Measurements from ENCODE around the gene ATP5MG.
"Not testable (repeated sequence)": the region's sequence is repeated elsewhere in the genome, so short reads cannot be mapped to it uniquely, and the experiment has no call there.

Gene ATP5MG

DNA sequence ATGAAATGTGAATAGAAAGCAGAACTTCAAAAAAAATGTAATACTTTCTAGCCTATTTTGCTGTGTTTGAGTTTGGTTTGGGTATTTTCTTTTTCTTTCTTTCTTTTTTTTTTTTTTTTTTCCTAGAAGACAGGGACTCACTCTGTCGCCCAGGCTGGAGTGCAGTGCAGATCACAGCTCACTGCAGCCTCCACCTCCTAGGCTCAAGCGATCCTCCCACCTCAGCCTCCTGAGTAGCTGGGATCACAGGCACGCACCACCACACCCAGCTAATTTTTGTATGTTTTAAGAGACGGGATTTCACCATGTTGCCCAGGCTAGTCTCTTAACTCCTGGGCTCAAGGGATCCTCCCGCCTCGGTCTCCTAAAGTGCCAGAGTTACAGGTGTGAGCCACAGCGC, 1.2 kb downstream of the ATP5MG start:
- not testable (repeated sequence) for H3K27me3 ChIP-seq (ENCODE audit: control insufficient read depth in 1 of 2, insufficient read depth in 2 of 2, low read length in 2 of 2); H3K9me3 ChIP-seq (ENCODE audit: control insufficient read depth in 1 of 2, low read length in 2 of 2); H3K27ac ChIP-seq (ENCODE audit: low read depth, low read length)
- peaks cover 15 to 30% of the 10 kb centered on the region in 2 donors for H3K36me3 ChIP-seq (ENCODE audit: control insufficient read depth in 1 of 2, insufficient read depth in 2 of 2, low read length in 2 of 2)
- peaks cover 21 to 38% of the 10 kb centered on the region in 2 donors for H3K4me1 ChIP-seq (ENCODE audit: control insufficient read depth in 1 of 2, insufficient read depth in 2 of 2, low read length in 2 of 2)
- H3K4me3 ChIP-seq (ENCODE audit: low read depth in 1 of 2, low read length in 2 of 2): peak overlapping the region; percentile 99
- H3K9ac ChIP-seq (ENCODE audit: low read depth in 1 of 2, low read length in 2 of 2): peak overlapping the region in 1 of 2 donors; percentile 12

DNA sequence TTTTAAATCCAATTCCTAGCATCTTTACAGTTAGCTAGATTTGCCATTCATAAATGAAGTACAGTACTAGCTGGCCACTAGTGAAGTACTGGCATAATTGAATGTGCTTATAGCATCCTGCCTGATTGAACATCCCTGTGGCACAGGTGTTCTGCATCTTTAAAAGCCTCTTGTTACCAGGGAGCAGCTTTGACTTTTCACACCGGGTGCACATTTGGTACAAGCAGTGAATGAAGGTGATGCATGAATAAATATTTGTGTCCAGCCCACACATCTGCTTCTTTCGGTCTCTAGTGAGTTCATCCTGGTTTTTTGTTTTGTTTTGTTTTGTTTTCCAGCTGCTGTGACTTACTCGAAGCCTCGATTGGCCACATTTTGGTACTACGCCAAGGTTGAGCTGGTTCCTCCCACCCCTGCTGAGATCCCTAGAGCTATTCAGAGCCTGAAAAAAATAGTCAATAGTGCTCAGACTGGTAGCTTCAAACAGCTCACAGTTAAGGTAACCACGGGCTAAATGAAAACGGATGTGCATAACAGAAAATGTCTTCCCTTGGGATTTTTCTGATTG, 5.3 kb downstream of the ATP5MG start:
- Histone ChIP-seq H3K36me3 (ENCODE audit: control insufficient read depth in 1 of 2, insufficient read depth in 2 of 2, low read length in 2 of 2) (peaks cover 20 to 48% of the 10 kb centered on the region in 2 donors), H3K4me1 (ENCODE audit: control insufficient read depth in 1 of 2, insufficient read depth in 2 of 2, low read length in 2 of 2) (peaks cover 19 to 30% of the 10 kb centered on the region in 2 donors), H3K9me3 (ENCODE audit: control insufficient read depth in 1 of 2, low read length in 2 of 2) (no peaks in the 10 kb centered on the region), H3K27ac (ENCODE audit: low read depth, low read length) (no peak overlapping the region), H3K4me3 (ENCODE audit: low read depth in 1 of 2, low read length in 2 of 2) (no peak overlapping the region), H3K27me3 (ENCODE audit: control insufficient read depth in 1 of 2, insufficient read depth in 2 of 2, low read length in 2 of 2) (no peaks in the 10 kb centered on the region), H3K9ac (ENCODE audit: low read depth in 1 of 2, low read length in 2 of 2) (no peak overlapping the region)

DNA sequence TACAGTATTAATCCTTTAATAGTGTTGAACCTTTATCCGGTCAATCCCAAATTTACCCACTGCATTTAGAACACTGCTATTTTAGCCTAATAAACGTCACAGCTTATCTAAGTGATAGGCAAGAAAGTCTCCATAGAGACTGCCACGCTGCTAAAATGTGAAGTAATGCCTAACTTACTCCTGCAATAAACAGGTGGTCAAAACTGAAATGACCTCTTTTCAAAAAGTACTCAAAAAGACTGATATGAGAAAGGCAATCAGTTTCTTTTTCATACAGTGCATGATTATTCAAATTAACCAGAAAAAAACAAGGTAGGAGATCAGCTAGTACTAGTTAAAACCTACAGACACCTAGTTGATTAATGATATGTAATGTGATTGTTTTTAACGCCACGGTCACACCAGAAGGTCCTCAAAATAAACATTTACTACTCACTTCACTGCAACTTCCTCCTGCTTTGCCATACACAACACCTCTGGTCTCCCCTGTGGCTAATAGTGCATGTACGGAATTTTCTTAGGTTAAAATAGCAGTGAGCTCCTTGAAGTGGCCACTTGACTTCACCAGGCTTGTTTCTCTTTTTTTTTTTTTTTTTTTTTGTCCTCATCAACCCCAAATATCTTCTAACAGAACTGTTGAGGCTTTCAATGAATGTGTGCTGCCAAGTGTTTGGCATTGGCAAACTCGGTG, 8.8 kb downstream of the ATP5MG start:
- no peak overlapping the region for H3K4me3 ChIP-seq (ENCODE audit: low read depth in 1 of 2, low read length in 2 of 2)
- H3K9me3 ChIP-seq (ENCODE audit: control insufficient read depth in 1 of 2, low read length in 2 of 2): no peaks in the 10 kb centered on the region
- no peak overlapping the region for H3K27ac ChIP-seq (ENCODE audit: low read depth, low read length)
- H3K4me1 ChIP-seq (ENCODE audit: control insufficient read depth in 1 of 2, insufficient read depth in 2 of 2, low read length in 2 of 2): peaks cover 2 to 9% of the 10 kb centered on the region in 2 donors
- peaks cover 14 to 49% of the 10 kb centered on the region in 2 donors for H3K36me3 ChIP-seq (ENCODE audit: control insufficient read depth in 1 of 2, insufficient read depth in 2 of 2, low read length in 2 of 2)
- H3K27me3 ChIP-seq (ENCODE audit: control insufficient read depth in 1 of 2, insufficient read depth in 2 of 2, low read length in 2 of 2): no peaks in the 10 kb centered on the region
- no peak overlapping the region for H3K9ac ChIP-seq (ENCODE audit: low read depth in 1 of 2, low read length in 2 of 2)

DNA sequence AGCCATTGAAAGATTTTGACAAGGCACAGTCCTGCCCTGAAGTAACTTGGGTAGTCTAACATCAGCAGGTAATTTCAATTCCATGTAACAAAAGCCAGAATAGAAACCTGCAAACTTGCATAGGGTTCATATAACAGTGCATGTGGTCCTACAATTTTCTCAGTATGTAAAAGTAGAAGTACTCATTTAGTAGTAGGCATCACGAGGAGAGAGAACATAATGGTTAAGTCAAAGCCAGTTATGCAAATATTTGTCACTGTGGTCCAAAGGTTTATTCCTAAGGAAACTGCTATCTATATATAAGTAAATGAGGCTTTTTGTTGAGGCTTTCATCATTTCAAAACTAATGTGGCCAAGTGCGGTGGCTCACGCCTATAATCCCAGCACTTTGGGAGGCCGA, 10.1 kb downstream of the ATP5MG start:
- peaks cover 5 to 14% of the 10 kb centered on the region in 2 donors for H3K4me1 ChIP-seq (ENCODE audit: control insufficient read depth in 1 of 2, insufficient read depth in 2 of 2, low read length in 2 of 2)
- no peak overlapping the region for H3K4me3 ChIP-seq (ENCODE audit: low read depth in 1 of 2, low read length in 2 of 2)
- H3K27me3 ChIP-seq (ENCODE audit: control insufficient read depth in 1 of 2, insufficient read depth in 2 of 2, low read length in 2 of 2): no peaks in the 10 kb centered on the region
- H3K27ac ChIP-seq (ENCODE audit: low read depth, low read length): no peak overlapping the region
- no peak overlapping the region for H3K9ac ChIP-seq (ENCODE audit: low read depth in 1 of 2, low read length in 2 of 2)
- peaks cover 9 to 38% of the 10 kb centered on the region in 2 donors for H3K36me3 ChIP-seq (ENCODE audit: control insufficient read depth in 1 of 2, insufficient read depth in 2 of 2, low read length in 2 of 2)
- H3K9me3 ChIP-seq (ENCODE audit: control insufficient read depth in 1 of 2, low read length in 2 of 2): no peaks in the 10 kb centered on the region

DNA sequence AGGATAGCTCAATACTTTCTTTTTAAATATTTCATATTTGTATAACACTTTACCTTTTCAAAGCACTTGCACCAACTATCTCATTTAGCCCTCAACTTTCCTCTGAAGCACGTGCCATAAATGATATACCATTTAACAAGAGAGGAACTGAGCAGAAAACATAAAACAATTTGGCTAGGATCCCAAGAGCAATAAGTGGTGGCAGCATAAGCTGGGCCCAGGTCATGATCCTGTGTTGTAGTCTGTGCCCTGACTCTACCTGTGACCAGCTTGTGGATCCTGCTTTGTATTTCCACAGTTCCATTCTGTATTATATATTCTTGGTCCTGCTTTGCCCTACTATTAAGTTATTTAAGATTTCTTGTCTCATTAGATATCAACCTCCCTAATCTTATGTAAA, 11.5 kb downstream of the ATP5MG start:
- no peaks in the 10 kb centered on the region for H3K27me3 ChIP-seq (ENCODE audit: control insufficient read depth in 1 of 2, insufficient read depth in 2 of 2, low read length in 2 of 2)
- no peak overlapping the region for H3K9ac ChIP-seq (ENCODE audit: low read depth in 1 of 2, low read length in 2 of 2)
- H3K4me3 ChIP-seq (ENCODE audit: low read depth in 1 of 2, low read length in 2 of 2): no peak overlapping the region
- H3K27ac ChIP-seq (ENCODE audit: low read depth, low read length): no peak overlapping the region
- H3K9me3 ChIP-seq (ENCODE audit: control insufficient read depth in 1 of 2, low read length in 2 of 2): no peaks in the 10 kb centered on the region
- H3K4me1 ChIP-seq (ENCODE audit: control insufficient read depth in 1 of 2, insufficient read depth in 2 of 2, low read length in 2 of 2): peaks cover 5 to 19% of the 10 kb centered on the region in 2 donors
- H3K36me3 ChIP-seq (ENCODE audit: control insufficient read depth in 1 of 2, insufficient read depth in 2 of 2, low read length in 2 of 2): peaks cover 8 to 26% of the 10 kb centered on the region in 2 donors

DNA sequence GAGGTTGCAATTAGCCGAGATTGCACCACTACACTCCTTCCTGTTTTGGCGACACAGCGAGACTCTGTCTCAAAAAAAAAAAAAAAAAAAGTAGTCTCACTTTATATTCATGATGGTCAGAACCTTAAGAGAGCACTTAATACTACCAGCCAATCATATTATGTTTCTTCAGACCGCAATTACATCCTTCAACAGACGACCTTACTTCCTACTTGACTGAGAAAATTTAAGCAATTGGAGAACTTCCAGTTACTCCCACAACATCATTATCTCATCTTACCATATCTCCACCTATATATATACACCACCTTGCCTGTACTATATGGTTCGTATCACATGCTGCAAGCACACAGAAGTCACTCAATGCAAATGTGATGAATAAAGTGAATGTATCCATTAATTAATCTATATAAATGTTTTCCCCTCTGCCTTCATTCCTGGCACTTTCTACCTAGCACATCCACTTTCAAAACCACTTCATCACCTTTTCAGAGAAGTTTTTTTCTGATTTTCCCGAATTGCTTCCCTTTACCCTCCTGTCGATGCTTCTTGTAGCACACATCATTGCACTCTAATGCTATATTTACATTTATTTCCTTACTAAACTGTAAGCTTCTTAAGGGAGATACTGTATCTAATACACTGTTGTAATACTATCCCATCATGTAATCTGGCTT, 13.8 kb downstream of the ATP5MG start:
- Histone ChIP-seq H3K27ac (ENCODE audit: low read depth, low read length) (no peak overlapping the region), H3K4me3 (ENCODE audit: low read depth in 1 of 2, low read length in 2 of 2) (no peak overlapping the region), H3K27me3 (ENCODE audit: control insufficient read depth in 1 of 2, insufficient read depth in 2 of 2, low read length in 2 of 2) (no peaks in the 10 kb centered on the region), H3K36me3 (ENCODE audit: control insufficient read depth in 1 of 2, insufficient read depth in 2 of 2, low read length in 2 of 2) (peaks cover 3 to 13% of the 10 kb centered on the region in 2 donors), H3K9ac (ENCODE audit: low read depth in 1 of 2, low read length in 2 of 2) (no peak overlapping the region), H3K9me3 (ENCODE audit: control insufficient read depth in 1 of 2, low read length in 2 of 2) (no peaks in the 10 kb centered on the region), H3K4me1 (ENCODE audit: control insufficient read depth in 1 of 2, insufficient read depth in 2 of 2, low read length in 2 of 2) (peaks cover 11 to 23% of the 10 kb centered on the region in 2 donors)

DNA sequence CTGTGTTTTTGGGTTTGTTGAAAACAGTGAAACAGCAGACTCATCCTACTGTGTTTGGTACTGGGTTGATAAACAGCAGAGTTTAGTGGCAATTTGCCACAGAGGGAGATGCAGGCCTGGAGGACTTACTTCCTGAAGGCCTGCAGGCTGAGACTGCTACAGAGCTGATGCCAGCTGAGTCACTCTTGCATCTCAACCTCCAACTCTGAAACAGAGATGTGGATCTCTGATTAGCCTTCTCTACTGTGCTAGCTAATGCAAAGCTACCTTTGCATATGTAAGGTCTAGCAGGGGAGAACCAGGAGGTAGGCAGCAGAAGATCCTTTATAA, 14.3 kb downstream of the ATP5MG start:
- Histone ChIP-seq H3K9ac (ENCODE audit: low read depth in 1 of 2, low read length in 2 of 2) (no peak overlapping the region), H3K36me3 (ENCODE audit: control insufficient read depth in 1 of 2, insufficient read depth in 2 of 2, low read length in 2 of 2) (peaks cover 3 to 8% of the 10 kb centered on the region in 2 donors), H3K27ac (ENCODE audit: low read depth, low read length) (no peak overlapping the region)

DNA sequence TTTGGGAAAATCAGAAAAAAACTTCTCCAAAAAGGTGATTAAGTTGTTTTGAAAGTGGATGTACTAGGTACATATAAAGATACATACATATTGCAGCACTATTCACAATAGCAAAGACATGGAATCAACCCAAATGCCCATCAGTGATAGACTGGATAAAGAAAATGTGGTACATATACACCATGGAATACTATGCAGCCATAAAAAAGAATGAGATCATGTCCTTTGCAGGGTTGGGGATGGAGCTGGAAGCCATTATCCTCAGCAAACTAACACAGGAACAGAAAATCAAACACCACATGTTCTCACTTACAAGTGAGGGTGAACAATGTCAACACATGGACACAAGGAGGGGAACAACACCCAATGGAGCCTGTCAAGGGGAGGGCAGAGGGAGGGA, 15.5 kb downstream of the ATP5MG start:
- H3K4me1 ChIP-seq (ENCODE audit: control insufficient read depth in 1 of 2, insufficient read depth in 2 of 2, low read length in 2 of 2): peaks cover 11 to 19% of the 10 kb centered on the region in 2 donors
- not testable (repeated sequence) for H3K9ac ChIP-seq (ENCODE audit: low read depth in 1 of 2, low read length in 2 of 2); H3K9me3 ChIP-seq (ENCODE audit: control insufficient read depth in 1 of 2, low read length in 2 of 2); H3K27ac ChIP-seq (ENCODE audit: low read depth, low read length); H3K4me3 ChIP-seq (ENCODE audit: low read depth in 1 of 2, low read length in 2 of 2); H3K36me3 ChIP-seq (ENCODE audit: control insufficient read depth in 1 of 2, insufficient read depth in 2 of 2, low read length in 2 of 2); H3K27me3 ChIP-seq (ENCODE audit: control insufficient read depth in 1 of 2, insufficient read depth in 2 of 2, low read length in 2 of 2)

More for the DNA sequence above, 14.3 kb downstream of the ATP5MG start:
- Histone ChIP-seq H3K4me1 (ENCODE audit: control insufficient read depth in 1 of 2, insufficient read depth in 2 of 2, low read length in 2 of 2) (peaks cover 11 to 23% of the 10 kb centered on the region in 2 donors), H3K4me3 (ENCODE audit: low read depth in 1 of 2, low read length in 2 of 2) (no peak overlapping the region), H3K9me3 (ENCODE audit: control insufficient read depth in 1 of 2, low read length in 2 of 2) (no peaks in the 10 kb centered on the region), H3K27me3 (ENCODE audit: control insufficient read depth in 1 of 2, insufficient read depth in 2 of 2, low read length in 2 of 2) (no peaks in the 10 kb centered on the region)

DNA sequence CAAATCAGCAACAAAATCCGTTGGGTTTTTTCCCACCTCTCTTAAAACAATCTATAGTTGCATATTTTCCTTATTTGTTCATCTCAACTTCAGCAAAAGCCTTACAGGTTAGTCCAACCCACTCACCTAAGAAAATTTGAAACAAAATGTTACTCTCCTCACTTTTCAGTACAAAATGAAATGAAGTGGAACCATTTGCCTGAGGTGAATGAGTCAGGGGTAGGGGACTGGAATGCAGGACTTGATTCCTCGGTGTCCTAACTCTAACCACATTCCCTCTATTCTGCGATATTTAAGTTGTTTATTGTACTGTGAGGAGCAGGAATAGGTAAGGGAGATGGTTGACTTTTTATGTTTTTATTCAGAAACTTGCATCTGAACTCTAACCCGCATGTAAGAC, 16.4 kb downstream of the ATP5MG start:
- Histone ChIP-seq H3K27ac (ENCODE audit: low read depth, low read length) (no peak overlapping the region), H3K27me3 (ENCODE audit: control insufficient read depth in 1 of 2, insufficient read depth in 2 of 2, low read length in 2 of 2) (no peaks in the 10 kb centered on the region), H3K9me3 (ENCODE audit: control insufficient read depth in 1 of 2, low read length in 2 of 2) (no peaks in the 10 kb centered on the region), H3K4me1 (ENCODE audit: control insufficient read depth in 1 of 2, insufficient read depth in 2 of 2, low read length in 2 of 2) (peaks cover 11 to 19% of the 10 kb centered on the region in 2 donors), H3K36me3 (ENCODE audit: control insufficient read depth in 1 of 2, insufficient read depth in 2 of 2, low read length in 2 of 2) (peaks cover 3 to 7% of the 10 kb centered on the region in 2 donors), H3K9ac (ENCODE audit: low read depth in 1 of 2, low read length in 2 of 2) (no peak overlapping the region), H3K4me3 (ENCODE audit: low read depth in 1 of 2, low read length in 2 of 2) (no peak overlapping the region)

DNA sequence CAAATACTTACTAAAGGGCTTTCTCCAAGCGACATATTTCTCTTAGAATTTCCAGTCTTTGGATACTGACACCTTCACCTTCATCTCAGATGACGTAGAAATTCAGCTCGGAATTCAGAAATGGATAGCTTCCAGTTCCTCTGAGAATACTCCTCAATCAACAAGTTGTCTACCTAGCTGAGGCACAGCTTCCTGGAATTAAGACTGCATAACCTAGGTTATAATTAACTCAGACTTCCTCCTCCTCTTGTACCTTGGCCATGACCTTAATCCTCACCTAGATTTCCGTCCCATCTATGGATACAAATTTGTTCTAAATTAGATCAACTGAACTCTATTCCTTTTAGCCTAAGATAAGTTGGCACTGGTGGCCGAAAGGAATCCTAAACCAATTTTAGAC, 17.4 kb downstream of the ATP5MG start:
- H3K4me1 ChIP-seq (ENCODE audit: control insufficient read depth in 1 of 2, insufficient read depth in 2 of 2, low read length in 2 of 2): peaks cover 11 to 19% of the 10 kb centered on the region in 2 donors
- no peaks in the 10 kb centered on the region for H3K27me3 ChIP-seq (ENCODE audit: control insufficient read depth in 1 of 2, insufficient read depth in 2 of 2, low read length in 2 of 2)
- H3K9me3 ChIP-seq (ENCODE audit: control insufficient read depth in 1 of 2, low read length in 2 of 2): no peaks in the 10 kb centered on the region
- H3K9ac ChIP-seq (ENCODE audit: low read depth in 1 of 2, low read length in 2 of 2): no peak overlapping the region
- peak overlapping the region in 1 of 2 donors; percentile 7 for H3K4me3 ChIP-seq (ENCODE audit: low read depth in 1 of 2, low read length in 2 of 2)
- H3K36me3 ChIP-seq (ENCODE audit: control insufficient read depth in 1 of 2, insufficient read depth in 2 of 2, low read length in 2 of 2): peaks cover 3 to 4% of the 10 kb centered on the region in 2 donors
- H3K27ac ChIP-seq (ENCODE audit: low read depth, low read length): no peak overlapping the region

Measured in duodenal mucosa (tissue), 2 donors.